T-helper 2 cell treated with Interferon-gamma antibody and Interleukin-4, amounts not matched to agents 5 μg/mL and 100 μg/mL, for 36 hours (primary cell): ENCODE data around the gene TMEM98.
"Not testable (repeated sequence)": the region's sequence is repeated elsewhere in the genome, so short reads cannot be mapped to it uniquely, and the experiment has no call there.

Source experiments
- DNase-seq: peaks from one replicate; pipeline ENCODE4 v3.0.0; 2021; ENCODE audit warnings: low spot score
- H3K27ac Mint-ChIP-seq: one replicate; pipeline ENCODE4 v1.8.0; 2021; ENCODE audit warnings: mild to moderate bottlenecking, mixed read lengths
- H3K27me3 Mint-ChIP-seq: one replicate; pipeline ENCODE4 v1.8.0; 2021; ENCODE audit warnings: low read depth, mixed read lengths
- H3K36me3 Mint-ChIP-seq: one replicate; pipeline ENCODE4 v1.8.0; 2021; ENCODE audit warnings: low read depth, mixed read lengths
- H3K4me1 Mint-ChIP-seq: one replicate; pipeline ENCODE4 v1.8.0; 2021; ENCODE audit warnings: low read depth, mixed read lengths
- H3K4me3 Mint-ChIP-seq: one replicate; pipeline ENCODE4 v1.8.0; 2022; ENCODE audit warnings: mild to moderate bottlenecking, moderate library complexity, mixed read lengths
- H3K9me3 Mint-ChIP-seq: one replicate; pipeline ENCODE4 v1.8.0; 2021; ENCODE audit warnings: mixed read lengths

TMEM98 gene

GRCh38 chr17:32987868-32988267, 59.9 kb downstream of the TMEM98 start:
- H3K27ac Mint-ChIP-seq, H3K4me1 Mint-ChIP-seq, H3K36me3 Mint-ChIP-seq, DNase-seq, H3K4me3 Mint-ChIP-seq: not testable (repeated sequence)
- H3K27me3 Mint-ChIP-seq: peaks cover 11% of the 10 kb centered on the region
- peaks cover 22% of the 10 kb centered on the region for H3K9me3 Mint-ChIP-seq

- Mint-ChIP-seq H3K9me3 (peaks cover 22% of the 10 kb centered on the region), H3K27ac (no peak overlapping the region), H3K4me1 (no peaks in the 10 kb centered on the region), H3K27me3 (peaks cover 11% of the 10 kb centered on the region), H3K4me3 (no peak overlapping the region), H3K36me3 (peaks cover 6% of the 10 kb centered on the region)
- no peak for DNase-seq
Observed at GRCh38 chr17:32988481-32989101, 60.6 kb downstream of the TMEM98 start.

- peaks cover 9% of the 10 kb centered on the region for H3K27me3 Mint-ChIP-seq
- H3K27ac Mint-ChIP-seq: no peak overlapping the region
- DNase-seq: no peak
- peaks cover under 1% of the 10 kb centered on the region for H3K4me1 Mint-ChIP-seq
- peaks cover 18% of the 10 kb centered on the region for H3K9me3 Mint-ChIP-seq
- H3K36me3 Mint-ChIP-seq: peaks cover 6% of the 10 kb centered on the region
- no peak overlapping the region for H3K4me3 Mint-ChIP-seq
Observed at GRCh38 chr17:32992321-32993033, 64.5 kb downstream of the TMEM98 start.

- H3K4me3 Mint-ChIP-seq: no peak overlapping the region
- peaks cover 4% of the 10 kb centered on the region for H3K9me3 Mint-ChIP-seq
- DNase-seq: no peak
- peaks cover 12% of the 10 kb centered on the region for H3K27me3 Mint-ChIP-seq
- H3K36me3 Mint-ChIP-seq: peaks cover 1% of the 10 kb centered on the region
- peaks cover 6% of the 10 kb centered on the region for H3K4me1 Mint-ChIP-seq
- no peak overlapping the region for H3K27ac Mint-ChIP-seq
Observed at GRCh38 chr17:32993977-32994376, 66.0 kb downstream of the TMEM98 start.
